Loucy (cell line): ENCODE data around the gene BRAP.

ENCODE experiments used
- H2AFZ ChIP-seq: fragments of 200-600 bp; sonication (generic); 2 replicates; pipeline ENCODE4 v1.6.0; 2016; ENCODE audit warnings: antibody characterized with exemption, mild to moderate bottlenecking, low read length, moderate library complexity
- H3F3A ChIP-seq: fragments of 200-600 bp; 2 replicates; pipeline ENCODE4 v1.6.0; 2016; ENCODE audit warnings: antibody characterized with exemption, low read depth, mild to moderate bottlenecking
- H3K27me3 ChIP-seq: fragments of 200-600 bp; sonication (generic); 2 replicates; pipeline ENCODE4 v1.6.1; 2014; ENCODE audit warnings: low read length, mild to moderate bottlenecking; ENCODE audit not compliant: insufficient read depth, poor library complexity, severe bottlenecking
- H3K36me3 ChIP-seq: fragments of 200-600 bp; sonication (generic); 2 replicates; pipeline ENCODE4 v1.6.1; 2016; ENCODE audit warnings: low read length; ENCODE audit not compliant: insufficient read depth
- H3K4me1 ChIP-seq: fragments of 200-600 bp; sonication (generic); 2 replicates; pipeline ENCODE4 v1.5.1; 2014; ENCODE audit warnings: low read length, mild to moderate bottlenecking; ENCODE audit not compliant: insufficient read depth, poor library complexity, severe bottlenecking
- H3K4me2 ChIP-seq: fragments of 200-600 bp; sonication (generic); 2 replicates; pipeline ENCODE4 v1.6.0; 2014; ENCODE audit warnings: antibody characterized with exemption, low read length, low read depth, mild to moderate bottlenecking; ENCODE audit not compliant: poor library complexity, severe bottlenecking
- H3K4me3 ChIP-seq: fragments of 200-600 bp; sonication (generic); 2 replicates; pipeline ENCODE4 v1.5.1; 2014; ENCODE audit warnings: low read length, mild to moderate bottlenecking, mixed read lengths; ENCODE audit not compliant: poor library complexity, severe bottlenecking
- H3K79me2 ChIP-seq: fragments of 200-600 bp; sonication (generic); 2 replicates; pipeline ENCODE4 v1.6.1; 2014; ENCODE audit warnings: low read length; ENCODE audit not compliant: insufficient read depth
- H3K9ac ChIP-seq: fragments of 200-600 bp; sonication (generic); 2 replicates; pipeline ENCODE4 v1.6.0; 2014; ENCODE audit warnings: mild to moderate bottlenecking, low read depth, low read length, moderate library complexity; ENCODE audit not compliant: poor library complexity, severe bottlenecking
- H3K9me2 ChIP-seq: fragments of 200-600 bp; sonication (generic); replicated peaks from 2 replicates; pipeline ENCODE4 v1.6.1; 2016; ENCODE audit warnings: low read depth, low read length, mixed read lengths
- H3K9me3 ChIP-seq: fragments of 200-600 bp; sonication (generic); 2 replicates; pipeline ENCODE4 v1.6.1; 2014; ENCODE audit warnings: mild to moderate bottlenecking, antibody characterized with exemption, low read length, low read depth; ENCODE audit not compliant: insufficient read depth
- H4K20me1 ChIP-seq: fragments of 200-600 bp; sonication (generic); 2 replicates; pipeline ENCODE4 v1.6.0; 2014; ENCODE audit warnings: antibody characterized with exemption, low read length, mild to moderate bottlenecking; ENCODE audit not compliant: insufficient read depth, poor library complexity, severe bottlenecking
- EZH2phosphoT487 ChIP-seq: fragments of 200-600 bp; IDR thresholded peaks from 2 replicates; pipeline ENCODE4 v1.6.1; 2018; ENCODE audit warnings: antibody characterized with exemption, mild to moderate bottlenecking, moderate library complexity, borderline replicate concordance
- TF ChIP-seq, protein P1 (sequence below): fragments of 200-600 bp; sonication (generic); conservative IDR thresholded peaks from 2 replicates; pipeline ENCODE4 v1.5.1; 2014; ENCODE audit warnings: mild to moderate bottlenecking, antibody characterized with exemption, low read length

The BRAP gene

DNA sequence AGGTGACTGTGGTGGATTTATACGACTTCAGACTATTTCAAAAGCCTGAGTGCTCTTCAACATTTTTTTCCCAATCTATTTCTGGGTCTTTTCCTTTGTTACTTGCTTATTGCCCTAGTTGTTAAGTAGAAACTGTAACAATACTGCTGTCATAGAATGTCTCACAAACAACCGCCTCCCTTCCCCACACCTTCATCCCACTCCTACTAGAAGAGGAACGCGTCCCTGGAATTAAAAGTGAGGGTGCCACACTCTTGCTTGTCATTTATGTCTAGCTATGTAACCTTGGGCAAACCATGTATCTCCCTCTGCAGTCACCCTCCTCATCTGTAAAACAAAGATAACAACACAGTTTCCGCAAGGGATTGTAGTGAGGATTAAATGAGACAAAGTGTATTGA is 8.6 kb downstream of the BRAP start:
- Histone ChIP-seq H3K9me3 (no peaks in the 10 kb centered on the region), H3K27me3 (no peaks in the 10 kb centered on the region), H2AFZ (no peak overlapping the region), H3K4me2 (no peak overlapping the region), H3K9ac (no peak overlapping the region), H3K4me3 (no peak overlapping the region), H3F3A (no peaks in the 10 kb centered on the region), H3K79me2 (peaks cover 10% of the 10 kb centered on the region; the same call in 1 of the 2 replicates), H3K36me3 (peaks cover 68% of the 10 kb centered on the region; the same call in 1 of the 2 replicates), H3K4me1 (no peaks in the 10 kb centered on the region), H4K20me1 (no peaks in the 10 kb centered on the region), H3K9me2 (no peaks in the 10 kb centered on the region)
- TF ChIP-seq, protein P1, sequence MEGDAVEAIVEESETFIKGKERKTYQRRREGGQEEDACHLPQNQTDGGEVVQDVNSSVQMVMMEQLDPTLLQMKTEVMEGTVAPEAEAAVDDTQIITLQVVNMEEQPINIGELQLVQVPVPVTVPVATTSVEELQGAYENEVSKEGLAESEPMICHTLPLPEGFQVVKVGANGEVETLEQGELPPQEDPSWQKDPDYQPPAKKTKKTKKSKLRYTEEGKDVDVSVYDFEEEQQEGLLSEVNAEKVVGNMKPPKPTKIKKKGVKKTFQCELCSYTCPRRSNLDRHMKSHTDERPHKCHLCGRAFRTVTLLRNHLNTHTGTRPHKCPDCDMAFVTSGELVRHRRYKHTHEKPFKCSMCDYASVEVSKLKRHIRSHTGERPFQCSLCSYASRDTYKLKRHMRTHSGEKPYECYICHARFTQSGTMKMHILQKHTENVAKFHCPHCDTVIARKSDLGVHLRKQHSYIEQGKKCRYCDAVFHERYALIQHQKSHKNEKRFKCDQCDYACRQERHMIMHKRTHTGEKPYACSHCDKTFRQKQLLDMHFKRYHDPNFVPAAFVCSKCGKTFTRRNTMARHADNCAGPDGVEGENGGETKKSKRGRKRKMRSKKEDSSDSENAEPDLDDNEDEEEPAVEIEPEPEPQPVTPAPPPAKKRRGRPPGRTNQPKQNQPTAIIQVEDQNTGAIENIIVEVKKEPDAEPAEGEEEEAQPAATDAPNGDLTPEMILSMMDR = no peak
- TF ChIP-seq EZH2phosphoT487 = no peak

DNA sequence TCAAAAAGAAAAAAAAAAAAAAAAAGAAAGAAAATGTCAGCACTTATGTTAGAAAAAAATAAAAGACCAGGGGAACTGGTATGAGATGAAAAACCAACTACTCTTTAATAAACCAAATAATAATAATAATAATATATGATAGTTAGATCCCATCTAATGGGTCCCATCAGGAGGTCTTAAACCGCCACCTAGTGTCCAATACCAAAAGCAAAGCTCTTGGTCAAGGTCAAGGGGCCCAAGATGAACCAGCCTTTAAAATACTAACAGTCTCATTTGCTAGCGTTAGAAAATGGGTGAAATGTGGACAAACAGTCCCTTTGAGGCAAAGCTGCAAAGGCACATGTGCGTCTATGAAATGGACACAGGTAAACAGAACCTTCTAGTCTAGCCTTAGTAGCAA is 12.3 kb downstream of the BRAP start:
- TF ChIP-seq EZH2phosphoT487 = no peak
- TF ChIP-seq, protein P1 = peak; percentile 55
- Histone ChIP-seq H3K79me2 (0 out of 2 replicates have a peak, but pooled peaks cover 4% of the 10 kb centered on the region), H3K4me2 (no peak overlapping the region), H3K9ac (no peak overlapping the region), H3K36me3 (peaks cover 70% of the 10 kb centered on the region; the same call in 1 of the 2 replicates), H2AFZ (no peak overlapping the region), H3K4me3 (no peak overlapping the region), H3F3A (no peaks in the 10 kb centered on the region), H3K27me3 (no peaks in the 10 kb centered on the region), H3K4me1 (no peaks in the 10 kb centered on the region), H4K20me1 (no peaks in the 10 kb centered on the region), H3K9me3 (no peaks in the 10 kb centered on the region), H3K9me2 (no peaks in the 10 kb centered on the region)

GRCh38 chr12:111672822-111673381 is 12.9 kb downstream of the BRAP start:
- Histone ChIP-seq H3K4me1 (no peaks in the 10 kb centered on the region), H3K9me2 (no peaks in the 10 kb centered on the region), H2AFZ (no peak overlapping the region), H4K20me1 (no peaks in the 10 kb centered on the region), H3K9ac (no peak overlapping the region), H3F3A (no peaks in the 10 kb centered on the region), H3K9me3 (no peaks in the 10 kb centered on the region), H3K36me3 (peaks cover 66% of the 10 kb centered on the region; the same call in 1 of the 2 replicates), H3K79me2 (0 out of 2 replicates have a peak, but pooled peaks cover 4% of the 10 kb centered on the region), H3K4me2 (no peak overlapping the region), H3K4me3 (no peak overlapping the region), H3K27me3 (no peaks in the 10 kb centered on the region)
- no peak for TF ChIP-seq EZH2phosphoT487
- TF ChIP-seq, protein P1 = no peak
